T-helper 17 cell (primary cell): ENCODE measurements around the gene NHLRC1. TPM values are rescaled to one million over a fixed set of nuclear protein-coding genes. Genes with fewer than 3 reads are reported as not detected.
"Not testable (repeated sequence)": the region's sequence is repeated elsewhere in the genome, so short reads cannot be mapped to it uniquely, and the experiment has no call there.

Experiments
- ATAC-seq: fragments of 150-1000 bp; cut with Tn5 transposase; 2 replicates; pipeline ENCODE4 v1.10.0; 2021; ENCODE audit warnings: mild to moderate bottlenecking, moderate library complexity
- DNase-seq, 3 donors: peaks; one replicate each; pipeline versions ENCODE4 v3.0.0 to v3.0.0-alpha.2; 2020 to 2021
- H3K9me3 ChIP-seq: one replicate; pipeline ENCODE4 v1.7.0; 2013; ENCODE audit warnings: low read length, mild to moderate bottlenecking; ENCODE audit not compliant: control insufficient read depth, poor library complexity, severe bottlenecking
- H3K27ac Mint-ChIP-seq: one replicate; pipeline ENCODE4 v1.8.0; 2022; ENCODE audit warnings: mild to moderate bottlenecking, moderate library complexity, mixed read lengths
- H3K27me3 Mint-ChIP-seq: one replicate; pipeline ENCODE4 v1.8.0; 2022; ENCODE audit warnings: mixed read lengths
- H3K36me3 Mint-ChIP-seq: one replicate; pipeline ENCODE4 v1.8.0; 2022; ENCODE audit warnings: low read depth, mixed read lengths
- H3K4me1 Mint-ChIP-seq: one replicate; pipeline ENCODE4 v1.8.0; 2022; ENCODE audit warnings: mild to moderate bottlenecking, mixed read lengths
- H3K4me3 Mint-ChIP-seq: one replicate; pipeline ENCODE4 v1.8.0; 2022; ENCODE audit warnings: mild to moderate bottlenecking, moderate library complexity, mixed read lengths
- total RNA-seq, 4 donors: library from RNA in 2 of 4; stranded (reverse) in 2 of 4; gene quantifications; one replicate each; pipeline ENCODE4 v1.2.3 and lab custom pipeline; 2022 to 2026

The NHLRC1 gene
- total RNA-seq, 2 donors from 2014 or later = 0.13 to 0.37 TPM

GRCh38 chr6:18151801-18152200 is 29.3 kb upstream of the NHLRC1 start:
- Mint-ChIP-seq H3K27me3 (no peaks in the 10 kb centered on the region), H3K4me3 (no peak overlapping the region), H3K36me3 (peaks cover 7% of the 10 kb centered on the region), H3K27ac (no peak overlapping the region), H3K4me1 (peaks cover 17% of the 10 kb centered on the region)
- ATAC-seq (no peak), DNase-seq (no peak)
- H3K9me3 ChIP-seq = no peaks in the 10 kb centered on the region

- not testable (repeated sequence) for H3K36me3 Mint-ChIP-seq, H3K27ac Mint-ChIP-seq, H3K9me3 ChIP-seq, DNase-seq, H3K27me3 Mint-ChIP-seq, H3K4me3 Mint-ChIP-seq, ATAC-seq
- peaks cover 17% of the 10 kb centered on the region for H3K4me1 Mint-ChIP-seq
Observed at GRCh38 chr6:18151391-18151790, 28.9 kb upstream of the NHLRC1 start.

GRCh38 chr6:18148304-18149025 is 26.0 kb upstream of the NHLRC1 start:
- DNase-seq = no peak
- Mint-ChIP-seq H3K4me3 (no peak overlapping the region), H3K36me3 (peaks cover 5% of the 10 kb centered on the region), H3K4me1 (peaks cover 7% of the 10 kb centered on the region), H3K27me3 (no peaks in the 10 kb centered on the region), H3K27ac (no peak overlapping the region)
- no peak for ATAC-seq
- no peaks in the 10 kb centered on the region for H3K9me3 ChIP-seq

GRCh38 chr6:18147616-18148015 is 25.1 kb upstream of the NHLRC1 start:
- DNase-seq (no peak), ATAC-seq (no peak)
- H3K27me3 Mint-ChIP-seq = no peaks in the 10 kb centered on the region
- H3K36me3 Mint-ChIP-seq = peaks cover 10% of the 10 kb centered on the region
- peaks cover 5% of the 10 kb centered on the region for H3K4me1 Mint-ChIP-seq
- H3K27ac Mint-ChIP-seq = no peak overlapping the region
- no peak overlapping the region for H3K4me3 Mint-ChIP-seq
- H3K9me3 ChIP-seq = no peaks in the 10 kb centered on the region

- DNase-seq (no peak), ATAC-seq (no peak)
- no peaks in the 10 kb centered on the region for H3K9me3 ChIP-seq
- Mint-ChIP-seq H3K4me1 (peaks cover 8% of the 10 kb centered on the region), H3K4me3 (no peak overlapping the region), H3K27ac (no peak overlapping the region), H3K27me3 (no peaks in the 10 kb centered on the region), H3K36me3 (peaks cover 15% of the 10 kb centered on the region)
Observed at GRCh38 chr6:18147160-18147559, 24.7 kb upstream of the NHLRC1 start.

- peaks cover 19% of the 10 kb centered on the region for H3K36me3 Mint-ChIP-seq
- no peaks in the 10 kb centered on the region for H3K27me3 Mint-ChIP-seq
- H3K27ac Mint-ChIP-seq = no peak overlapping the region
- no peak for DNase-seq
- H3K9me3 ChIP-seq = no peaks in the 10 kb centered on the region
- H3K4me3 Mint-ChIP-seq = no peak overlapping the region
- H3K4me1 Mint-ChIP-seq = peaks cover 5% of the 10 kb centered on the region
- ATAC-seq = no peak
Observed at GRCh38 chr6:18142591-18142861, 20.0 kb upstream of the NHLRC1 start.

GRCh38 chr6:18141805-18142590 is 19.5 kb upstream of the NHLRC1 start:
- H3K36me3 Mint-ChIP-seq = peaks cover 15% of the 10 kb centered on the region
- H3K4me3 Mint-ChIP-seq = no peak overlapping the region
- peaks cover 5% of the 10 kb centered on the region for H3K4me1 Mint-ChIP-seq
- no peaks in the 10 kb centered on the region for H3K27me3 Mint-ChIP-seq
- H3K9me3 ChIP-seq = no peaks in the 10 kb centered on the region
- no peak for DNase-seq
- no peak for ATAC-seq
- no peak overlapping the region for H3K27ac Mint-ChIP-seq

- Mint-ChIP-seq H3K36me3 (peaks cover 17% of the 10 kb centered on the region), H3K4me3 (no peak overlapping the region), H3K27ac (peak overlapping the region; percentile 67), H3K27me3 (no peaks in the 10 kb centered on the region), H3K4me1 (peaks cover 8% of the 10 kb centered on the region)
- H3K9me3 ChIP-seq = no peaks in the 10 kb centered on the region
- DNase-seq = no peak
- no peak for ATAC-seq
Observed at GRCh38 chr6:18139935-18140621, 17.6 kb upstream of the NHLRC1 start.

- no peaks in the 10 kb centered on the region for H3K9me3 ChIP-seq
- Mint-ChIP-seq H3K27ac (no peak overlapping the region), H3K4me1 (peaks cover 10% of the 10 kb centered on the region), H3K36me3 (peaks cover 20% of the 10 kb centered on the region), H3K4me3 (no peak overlapping the region), H3K27me3 (no peaks in the 10 kb centered on the region)
- ATAC-seq (no peak), DNase-seq (no peak)
Observed at GRCh38 chr6:18138906-18139305, 16.4 kb upstream of the NHLRC1 start.

GRCh38 chr6:18136260-18136659 is 13.8 kb upstream of the NHLRC1 start:
- ATAC-seq = no peak
- Mint-ChIP-seq H3K27me3 (no peaks in the 10 kb centered on the region), H3K4me1 (peaks cover 8% of the 10 kb centered on the region), H3K36me3 (peaks cover 10% of the 10 kb centered on the region), H3K27ac (no peak overlapping the region), H3K4me3 (no peak overlapping the region)
- no peaks in the 10 kb centered on the region for H3K9me3 ChIP-seq
- no peak for DNase-seq

- peaks cover 8% of the 10 kb centered on the region for H3K4me1 Mint-ChIP-seq
- peaks cover 10% of the 10 kb centered on the region for H3K36me3 Mint-ChIP-seq
- DNase-seq (no peak), ATAC-seq (no peak)
- H3K4me3 Mint-ChIP-seq = no peak overlapping the region
- no peak overlapping the region for H3K27ac Mint-ChIP-seq
- H3K9me3 ChIP-seq = no peaks in the 10 kb centered on the region
- no peaks in the 10 kb centered on the region for H3K27me3 Mint-ChIP-seq
Observed at GRCh38 chr6:18135171-18135570, 12.7 kb upstream of the NHLRC1 start.

GRCh38 chr6:18132346-18132745 is 9.9 kb upstream of the NHLRC1 start:
- H3K9me3 ChIP-seq = no peaks in the 10 kb centered on the region
- Mint-ChIP-seq H3K27me3 (no peaks in the 10 kb centered on the region), H3K27ac (no peak overlapping the region), H3K4me3 (no peak overlapping the region), H3K4me1 (peaks cover 8% of the 10 kb centered on the region), H3K36me3 (peaks cover 8% of the 10 kb centered on the region)
- no peak for ATAC-seq
- DNase-seq = no peak

GRCh38 chr6:18126121-18126520 is 3.6 kb upstream of the NHLRC1 start:
- H3K36me3 Mint-ChIP-seq = no peaks in the 10 kb centered on the region
- H3K4me3 Mint-ChIP-seq = no peak overlapping the region
- DNase-seq (no peak), ATAC-seq (no peak)
- peaks cover 10% of the 10 kb centered on the region for H3K4me1 Mint-ChIP-seq
- no peaks in the 10 kb centered on the region for H3K9me3 ChIP-seq
- H3K27ac Mint-ChIP-seq = peak overlapping the region; percentile 11
- peaks cover 6% of the 10 kb centered on the region for H3K27me3 Mint-ChIP-seq
